BE2C (cell line): ENCODE measurements around the gene ZBTB39.

Experiments used
- DNase-seq: peaks from one replicate; pipeline ENCODE4 v3.0.0-alpha.2; 2020
- H3K27me3 ChIP-seq: fragments of 250-450 bp; sonication (Bioruptor Pico); 2 replicates; pipeline ENCODE4 v1.5.1; 2020; ENCODE audit warnings: mild to moderate bottlenecking
- H3K36me3 ChIP-seq: fragments of 250-450 bp; sonication (Bioruptor Pico); 2 replicates; pipeline ENCODE4 v1.5.1; 2020; ENCODE audit warnings: mild to moderate bottlenecking
- H3K4me1 ChIP-seq: fragments of 250-450 bp; sonication (Bioruptor Pico); 2 replicates; pipeline ENCODE4 v1.5.1; 2020
- H3K4me3 ChIP-seq: 2 replicates; pipeline ENCODE4 v1.5.1; 2011; ENCODE audit warnings: low read depth, low read length
- H3K9me3 ChIP-seq: fragments of 250-450 bp; sonication (Bioruptor Pico); 2 replicates; pipeline ENCODE4 v1.5.1; 2020
- CTCF ChIP-seq: IDR thresholded peaks from 2 replicates; pipeline ENCODE4 v1.5.1; 2012; ENCODE audit warnings: mild to moderate bottlenecking, low read depth, low read length

ZBTB39 gene

GRCh38 chr12:57006809-57007475, 596 bp upstream of the ZBTB39 start:
- no peak for TF ChIP-seq CTCF
- no peak for DNase-seq
- Histone ChIP-seq H3K4me3 (peak overlapping the region; percentile 4), H3K36me3 (peaks cover 25% of the 10 kb centered on the region), H3K4me1 (no peaks in the 10 kb centered on the region), H3K9me3 (no peaks in the 10 kb centered on the region), H3K27me3 (no peaks in the 10 kb centered on the region)

GRCh38 chr12:57004651-57005050, 1.7 kb downstream of the ZBTB39 start:
- no peaks in the 10 kb centered on the region for H3K27me3 ChIP-seq
- peaks cover 41% of the 10 kb centered on the region for H3K36me3 ChIP-seq
- DNase-seq, result no peak
- H3K4me1 ChIP-seq, result no peaks in the 10 kb centered on the region
- H3K9me3 ChIP-seq, result no peaks in the 10 kb centered on the region
- no peak for TF ChIP-seq CTCF
- H3K4me3 ChIP-seq, result no peak overlapping the region

- H3K4me3 ChIP-seq, result no peak overlapping the region
- no peaks in the 10 kb centered on the region for H3K9me3 ChIP-seq
- no peak for TF ChIP-seq CTCF
- no peak for DNase-seq
- no peaks in the 10 kb centered on the region for H3K27me3 ChIP-seq
- H3K36me3 ChIP-seq, result peaks cover 41% of the 10 kb centered on the region
- H3K4me1 ChIP-seq, result no peaks in the 10 kb centered on the region
Measured at GRCh38 chr12:57003395-57003794, 3.0 kb downstream of the ZBTB39 start.

- Histone ChIP-seq H3K36me3 (peaks cover 45% of the 10 kb centered on the region), H3K4me3 (no peak overlapping the region), H3K9me3 (no peaks in the 10 kb centered on the region), H3K27me3 (no peaks in the 10 kb centered on the region), H3K4me1 (no peaks in the 10 kb centered on the region)
- peak; percentile 75 for DNase-seq
- TF ChIP-seq CTCF, result peak; percentile 85
Measured at GRCh38 chr12:57001448-57001906, 4.9 kb downstream of the ZBTB39 start.

GRCh38 chr12:57000393-57000792, 6.0 kb downstream of the ZBTB39 start:
- no peak for TF ChIP-seq CTCF
- Histone ChIP-seq H3K27me3 (no peaks in the 10 kb centered on the region), H3K4me3 (no peak overlapping the region), H3K9me3 (no peaks in the 10 kb centered on the region), H3K4me1 (no peaks in the 10 kb centered on the region), H3K36me3 (peaks cover 45% of the 10 kb centered on the region)
- DNase-seq, result no peak

GRCh38 chr12:56999456-56999855, 6.9 kb downstream of the ZBTB39 start:
- TF ChIP-seq CTCF, result no peak
- Histone ChIP-seq H3K36me3 (peaks cover 43% of the 10 kb centered on the region), H3K4me1 (no peaks in the 10 kb centered on the region)

More at GRCh38 chr12:56999456-56999855, 6.9 kb downstream of the ZBTB39 start:
- no peaks in the 10 kb centered on the region for H3K27me3 ChIP-seq
- DNase-seq, result no peak
- no peak overlapping the region for H3K4me3 ChIP-seq
- no peaks in the 10 kb centered on the region for H3K9me3 ChIP-seq
